Stomach (tissue), 4 donors: ENCODE results near the gene NFXL1.

Source experiments
- POLR2A ChIP-seq, 4 donors: fragments of 450-650 bp; IDR thresholded peaks; one replicate each; pipeline ENCODE4 v1.6.1; 2016; ENCODE audit warnings: antibody characterized with exemption in 4 of 4, control low read depth in 2 of 4, mild to moderate bottlenecking in 1 of 4, moderate library complexity in 1 of 4
- TF ChIP-seq, protein P1 (sequence below), 7 experiments: fragments of 450-650 bp in 4 of 7; fragments of 200-600 bp in 3 of 7; sonication (generic) in 3 of 7; IDR thresholded peaks; one replicate each; pipeline ENCODE4 v1.5.1; 2016 to 2019; ENCODE audit warnings: antibody characterized with exemption in 7 of 7, control low read depth in 2 of 7, mild to moderate bottlenecking in 1 of 7

DNA sequence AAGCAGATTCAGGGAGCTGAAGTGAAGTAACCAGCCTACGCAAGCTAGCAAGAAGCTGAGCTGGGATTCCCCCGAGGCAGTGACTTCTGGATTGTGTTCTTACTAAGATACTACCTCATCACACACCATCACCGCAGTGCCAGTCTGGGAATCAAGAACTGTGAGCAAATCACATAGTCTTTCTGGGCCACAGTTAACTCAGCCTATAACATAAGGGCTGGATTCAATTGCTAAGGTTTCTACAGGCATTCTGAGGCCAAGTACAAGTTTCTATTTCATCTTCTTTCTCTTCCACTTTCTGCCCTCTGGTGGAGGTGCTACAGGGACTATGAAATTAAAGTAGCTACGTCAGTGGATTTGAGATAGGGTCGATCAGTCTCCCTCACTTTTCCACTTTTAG, 75.1 kb downstream of the NFXL1 start:
- TF ChIP-seq, protein P1, sequence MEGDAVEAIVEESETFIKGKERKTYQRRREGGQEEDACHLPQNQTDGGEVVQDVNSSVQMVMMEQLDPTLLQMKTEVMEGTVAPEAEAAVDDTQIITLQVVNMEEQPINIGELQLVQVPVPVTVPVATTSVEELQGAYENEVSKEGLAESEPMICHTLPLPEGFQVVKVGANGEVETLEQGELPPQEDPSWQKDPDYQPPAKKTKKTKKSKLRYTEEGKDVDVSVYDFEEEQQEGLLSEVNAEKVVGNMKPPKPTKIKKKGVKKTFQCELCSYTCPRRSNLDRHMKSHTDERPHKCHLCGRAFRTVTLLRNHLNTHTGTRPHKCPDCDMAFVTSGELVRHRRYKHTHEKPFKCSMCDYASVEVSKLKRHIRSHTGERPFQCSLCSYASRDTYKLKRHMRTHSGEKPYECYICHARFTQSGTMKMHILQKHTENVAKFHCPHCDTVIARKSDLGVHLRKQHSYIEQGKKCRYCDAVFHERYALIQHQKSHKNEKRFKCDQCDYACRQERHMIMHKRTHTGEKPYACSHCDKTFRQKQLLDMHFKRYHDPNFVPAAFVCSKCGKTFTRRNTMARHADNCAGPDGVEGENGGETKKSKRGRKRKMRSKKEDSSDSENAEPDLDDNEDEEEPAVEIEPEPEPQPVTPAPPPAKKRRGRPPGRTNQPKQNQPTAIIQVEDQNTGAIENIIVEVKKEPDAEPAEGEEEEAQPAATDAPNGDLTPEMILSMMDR (IDR thresholded peaks at IDR 0.05), result no peak
- TF ChIP-seq POLR2A (IDR thresholded peaks at IDR 0.05), result no peak
